Naive thymus-derived CD4-positive, alpha-beta T cell (primary cell): ENCODE results near the gene ZNF408. TPM values are rescaled to one million over a fixed set of nuclear protein-coding genes. Genes with fewer than 3 reads are reported as not detected.

ENCODE experiments used
- ATAC-seq: fragments of 150-1000 bp; cut with Tn5 transposase; 2 replicates; pipeline ENCODE4 v1.10.0; 2021; ENCODE audit warnings: mild to moderate bottlenecking, moderate library complexity
- CTCF ChIA-PET: fragments of 350-600 bp; sonication (Branson Sonifier 250); formaldehyde crosslinking; loops from one replicate; lab custom pipeline; 2021; ENCODE audit warnings: antibody characterized with exemption; lab: Charles Lee
- POLR2A ChIA-PET: fragments of 350-600 bp; sonication (Branson Sonifier 250); formaldehyde crosslinking; loops from one replicate; lab custom pipeline; 2021; ENCODE audit warnings: antibody characterized with exemption, inconsistent platforms; lab: Charles Lee
- DNase-seq, 9 donors: peaks; one replicate each; pipeline versions ENCODE4 v3.0.0 to v3.0.0-alpha.2; 2020 to 2022; ENCODE audit warnings: mixed read lengths in 1 of 9
- H3K27ac ChIP-seq: one replicate; pipeline ENCODE4 v1.7.0; 2013; ENCODE audit warnings: mild to moderate bottlenecking, low read depth, low read length, moderate library complexity
- H3K27me3 ChIP-seq, 2 donors: one replicate each; pipeline ENCODE4 v1.7.0; 2013; ENCODE audit warnings: low read length in 2 of 2, mild to moderate bottlenecking in 2 of 2, moderate library complexity in 2 of 2; ENCODE audit not compliant: control insufficient read depth in 2 of 2, insufficient read depth in 2 of 2
- H3K36me3 ChIP-seq, 3 experiments: 1 replicate in 2 of 3; 2 replicates in 1 of 3; pipeline ENCODE4 v1.7.0; 2013; ENCODE audit warnings: low read length in 3 of 3, mild to moderate bottlenecking in 3 of 3, moderate library complexity in 1 of 3; ENCODE audit not compliant: insufficient read depth in 3 of 3, control insufficient read depth in 2 of 3
- H3K4me1 ChIP-seq, 2 donors: one replicate each; pipeline ENCODE4 v1.7.0; 2013; ENCODE audit warnings: low read length in 2 of 2, mild to moderate bottlenecking in 2 of 2, moderate library complexity in 1 of 2; ENCODE audit not compliant: control insufficient read depth in 2 of 2, insufficient read depth in 2 of 2
- H3K4me3 ChIP-seq: 2 replicates; pipeline ENCODE4 v1.7.0; 2013; ENCODE audit warnings: mild to moderate bottlenecking, low read length
- H3K9me3 ChIP-seq, 3 experiments: 1 replicate in 2 of 3; 2 replicates in 1 of 3; pipeline ENCODE4 v1.7.0; 2013; ENCODE audit warnings: low read length in 3 of 3; ENCODE audit not compliant: control insufficient read depth in 2 of 3
- H3K27ac Mint-ChIP-seq, 9 donors: one replicate each; pipeline ENCODE4 v1.8.0; 2020 to 2022; ENCODE audit warnings: mixed read lengths in 9 of 9, mild to moderate bottlenecking in 8 of 9, moderate library complexity in 5 of 9, inconsistent platforms in 2 of 9
- H3K27me3 Mint-ChIP-seq, 5 donors: one replicate each; pipeline ENCODE4 v1.8.0; 2021 to 2022; ENCODE audit warnings: mixed read lengths in 5 of 5, mild to moderate bottlenecking in 1 of 5
- H3K36me3 Mint-ChIP-seq, 5 donors: one replicate each; pipeline ENCODE4 v1.8.0; 2020 to 2022; ENCODE audit warnings: mixed read lengths in 5 of 5, mild to moderate bottlenecking in 3 of 5, inconsistent platforms in 1 of 5
- H3K4me1 Mint-ChIP-seq, 7 donors: one replicate each; pipeline ENCODE4 v1.8.0; 2020 to 2022; ENCODE audit warnings: mixed read lengths in 7 of 7, mild to moderate bottlenecking in 3 of 7, inconsistent platforms in 1 of 7
- H3K4me3 Mint-ChIP-seq, 10 donors: one replicate each; pipeline ENCODE4 v1.8.0; 2020 to 2022; ENCODE audit warnings: mild to moderate bottlenecking in 10 of 10, mixed read lengths in 10 of 10, moderate library complexity in 6 of 10, inconsistent platforms in 2 of 10
- H3K9me3 Mint-ChIP-seq, 11 donors: one replicate each; pipeline ENCODE4 v1.8.0; 2020 to 2022; ENCODE audit warnings: mixed read lengths in 11 of 11, mild to moderate bottlenecking in 4 of 11, inconsistent platforms in 1 of 11, moderate library complexity in 1 of 11
- intact Hi-C, 2 donors: fragments of 100-400 bp; cut with micrococcal nuclease; formaldehyde crosslinking; loops; one replicate each; pipeline ENCODE4 v1.15.1; 2023
- polyA plus RNA-seq, 2 donors: library from polyadenylated mRNA; unstranded; fragments of 300-500 nt; fragmentation: Illumina TruSeq; gene quantifications; one replicate each; pipeline ENCODE4 v1.2.3, GENCODE V29; 2021
- total RNA-seq, 6 experiments: library from RNA in 5 of 6; stranded (reverse) in 5 of 6; gene quantifications; 1 replicate in 5 of 6; 2 replicates in 1 of 6; pipeline ENCODE4 v1.2.3 and lab custom pipeline; 2021 to 2026

ZNF408 gene
- total and polyA plus RNA-seq, 7 experiments from 2014 or later = 7.0 to 20.0 (median 14.1) TPM

DNA sequence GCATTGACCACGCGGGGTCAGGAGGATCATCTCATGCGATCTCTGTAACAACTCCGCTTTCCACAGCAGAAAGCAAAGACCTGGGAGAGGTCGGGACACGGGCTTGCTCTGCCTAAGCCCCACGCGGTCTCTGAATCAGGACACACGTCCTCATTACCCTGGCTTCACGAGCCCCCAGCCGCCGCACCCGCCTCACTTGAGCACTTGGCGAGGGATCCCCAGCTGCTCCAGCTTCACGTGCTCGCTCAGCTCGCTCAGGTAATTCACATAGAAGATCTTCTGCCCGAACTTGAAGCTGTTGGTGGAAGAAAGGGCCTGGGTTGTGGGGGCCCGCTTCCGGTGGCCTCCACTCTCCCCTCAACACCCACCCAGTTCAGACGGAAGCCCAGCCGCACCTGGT, 20.0 kb upstream of the ZNF408 start:
- no peak overlapping the region for H3K4me3 ChIP-seq
- H3K4me1 Mint-ChIP-seq = peaks cover 10 to 28% (median 19%) of the 10 kb centered on the region in 7 donors
- DNase-seq (no peak), ATAC-seq (no peak)
- no peak overlapping the region for H3K4me3 Mint-ChIP-seq
- no peaks in the 10 kb centered on the region for H3K9me3 Mint-ChIP-seq
- intact Hi-C loops = no loop called here
- peaks cover 0 to 16% of the 10 kb centered on the region in 2 donors for H3K4me1 ChIP-seq
- peaks cover 6 to 60% (median 10%) of the 10 kb centered on the region in 3 experiments for H3K36me3 ChIP-seq
- ChIA-PET POLR2A (no interaction called here), CTCF (no interaction called here)
- H3K27ac Mint-ChIP-seq = peak overlapping the region in 1 of 9 donors; percentile 43
- H3K27me3 Mint-ChIP-seq = no peaks in the 10 kb centered on the region
- H3K9me3 ChIP-seq = no peaks in the 10 kb centered on the region
- peaks cover 0 to 42% (median 10%) of the 10 kb centered on the region in 5 donors for H3K36me3 Mint-ChIP-seq
- no peak overlapping the region for H3K27ac ChIP-seq
- H3K27me3 ChIP-seq = no peaks in the 10 kb centered on the region

DNA sequence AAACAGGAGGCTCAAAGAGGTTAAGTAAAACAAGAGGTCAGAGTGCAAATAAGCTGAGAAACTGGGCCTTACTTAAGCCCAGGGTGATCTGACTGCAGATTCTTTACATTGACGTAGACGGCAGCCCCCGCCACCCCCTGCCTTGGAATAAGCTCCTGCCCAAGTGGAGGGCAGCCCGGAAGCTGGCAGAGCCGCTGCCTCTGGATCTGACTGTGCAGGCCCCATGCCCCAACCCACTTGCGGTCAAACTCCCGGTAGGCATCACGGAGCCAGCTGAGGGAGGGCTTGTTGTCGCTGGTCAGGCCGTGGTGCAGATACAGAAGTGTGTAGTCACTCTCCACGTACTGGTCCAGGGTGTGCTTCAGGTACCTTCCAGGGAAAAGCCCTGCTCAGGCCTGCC, 19.0 kb upstream of the ZNF408 start:
- no peak overlapping the region for H3K27ac ChIP-seq
- no peak overlapping the region for H3K4me3 Mint-ChIP-seq
- peaks cover 5 to 19% (median 12%) of the 10 kb centered on the region in 7 donors for H3K4me1 Mint-ChIP-seq
- ATAC-seq (no peak), DNase-seq (no peak)
- H3K36me3 Mint-ChIP-seq = peaks cover 0 to 40% (median 8%) of the 10 kb centered on the region in 5 donors
- no peaks in the 10 kb centered on the region for H3K27me3 Mint-ChIP-seq
- POLR2A ChIA-PET = interaction anchor here (0.7 kb wide), 1 partner anchor 14 kb away, joined by 3 read pairs; no protein-coding TSS in a partner anchor
- peak overlapping the region in 2 of 9 donors; percentile 52 to 62 for H3K27ac Mint-ChIP-seq
- H3K4me1 ChIP-seq = peaks cover 0 to 6% of the 10 kb centered on the region in 2 donors
- H3K9me3 Mint-ChIP-seq = no peaks in the 10 kb centered on the region
- CTCF ChIA-PET = no interaction called here
- intact Hi-C loops = no loop called here
- H3K9me3 ChIP-seq = no peaks in the 10 kb centered on the region
- no peak overlapping the region for H3K4me3 ChIP-seq
- peaks cover 6 to 70% (median 13%) of the 10 kb centered on the region in 3 experiments for H3K36me3 ChIP-seq
- H3K27me3 ChIP-seq = no peaks in the 10 kb centered on the region

DNA sequence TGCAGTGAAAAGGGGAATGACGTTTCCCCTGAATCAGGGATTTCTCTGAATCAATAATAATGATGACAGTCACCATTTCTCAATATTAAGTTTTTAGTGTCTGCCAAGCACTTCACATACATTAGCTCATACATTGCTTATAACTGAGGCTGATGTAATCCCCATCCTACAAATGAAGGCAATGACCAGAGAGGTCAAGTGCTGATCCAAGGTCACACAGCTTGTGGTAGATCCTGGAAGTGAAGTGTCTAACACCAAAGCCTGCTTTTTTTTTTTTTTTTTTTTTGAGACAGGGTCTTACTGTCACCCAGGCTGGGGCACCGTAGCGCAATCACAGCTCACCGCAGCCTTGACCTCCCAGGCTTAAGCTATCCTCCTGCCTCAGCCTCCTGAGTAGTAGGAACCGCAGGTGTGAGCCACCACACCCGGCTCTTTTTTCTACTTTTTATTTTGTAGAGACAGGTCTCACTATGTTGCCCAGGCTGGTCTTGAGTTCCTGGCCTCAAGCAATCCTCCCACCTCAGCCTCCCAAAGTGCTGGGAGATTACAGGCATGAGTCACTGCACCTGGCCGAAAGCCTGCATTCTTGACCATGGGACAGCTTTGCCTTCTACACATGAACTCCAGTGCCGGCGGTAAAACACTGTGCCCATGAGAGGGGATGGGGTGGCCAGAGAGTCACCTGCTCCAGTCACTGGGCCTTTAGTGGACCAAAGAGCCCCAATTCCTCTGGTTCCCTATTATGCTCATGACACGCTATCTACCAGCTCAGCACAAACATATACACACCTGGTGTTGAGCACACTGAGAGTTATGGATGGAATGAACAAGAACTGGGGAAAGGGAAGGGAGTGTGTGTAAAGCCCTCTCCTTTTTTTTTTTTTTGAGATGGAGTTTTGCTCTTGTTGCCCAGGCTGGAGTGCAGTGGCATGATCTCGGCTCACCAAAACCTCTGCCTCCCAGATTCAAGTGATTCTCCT, 17.8 kb upstream of the ZNF408 start:
- Histone ChIP-seq H3K9me3 (no peaks in the 10 kb centered on the region), H3K4me3 (no peak overlapping the region), H3K36me3 (peaks cover 19 to 80% (median 20%) of the 10 kb centered on the region in 3 experiments), H3K4me1 (no peaks in the 10 kb centered on the region), H3K27me3 (no peaks in the 10 kb centered on the region), H3K27ac (no peak overlapping the region)
- H3K27me3 Mint-ChIP-seq = no peaks in the 10 kb centered on the region
- H3K27ac Mint-ChIP-seq = peak overlapping the region in 2 of 9 donors; percentile 48 to 64
- intact Hi-C loops = no loop called here
- H3K4me3 Mint-ChIP-seq = no peak overlapping the region
- H3K9me3 Mint-ChIP-seq = peaks cover 0 to 2% (median 0%) of the 10 kb centered on the region in 11 donors
- no peak for ATAC-seq
- H3K36me3 Mint-ChIP-seq = peaks cover 2 to 43% (median 9%) of the 10 kb centered on the region in 5 donors
- DNase-seq = no peak
- ChIA-PET POLR2A (interaction anchor here (0.6 to 1.3 kb wide), 5 partner anchors 8 to 15 kb away, joined by 3 to 6 read pairs (median 3); no protein-coding TSS in a partner anchor), CTCF (interaction anchor here (0.6 to 1.2 kb wide), 4 partner anchors 12 to 891 kb away, joined by 3 to 6 read pairs (median 4); no protein-coding TSS in a partner anchor)
- peaks cover 3 to 14% (median 9%) of the 10 kb centered on the region in 7 donors for H3K4me1 Mint-ChIP-seq

DNA sequence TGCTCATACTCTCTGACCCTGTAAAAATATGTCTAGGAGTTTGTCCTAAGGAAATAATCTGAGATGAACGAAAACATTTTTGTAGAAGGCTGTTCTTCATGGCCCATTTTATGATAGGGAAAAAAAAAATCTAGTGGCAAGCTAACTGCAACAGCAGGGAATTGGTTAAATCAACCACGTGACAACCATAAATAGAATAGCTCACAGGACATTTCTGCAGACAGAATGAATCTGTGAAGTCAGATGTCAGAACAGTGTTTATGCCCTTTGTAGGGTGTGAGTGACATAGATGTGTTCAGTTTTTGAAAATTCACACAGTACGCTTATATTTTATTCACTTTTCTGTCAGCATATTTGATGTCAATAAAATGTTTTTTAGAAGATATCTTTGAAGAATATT, 16.5 kb upstream of the ZNF408 start:
- H3K36me3 Mint-ChIP-seq = peaks cover 4 to 35% (median 9%) of the 10 kb centered on the region in 5 donors
- Histone ChIP-seq H3K36me3 (peaks cover 20 to 77% (median 22%) of the 10 kb centered on the region in 3 experiments), H3K27ac (no peak overlapping the region), H3K9me3 (no peaks in the 10 kb centered on the region), H3K4me3 (no peak overlapping the region), H3K4me1 (no peaks in the 10 kb centered on the region), H3K27me3 (no peaks in the 10 kb centered on the region)
- ATAC-seq = no peak
- H3K4me1 Mint-ChIP-seq = peaks cover 5 to 14% (median 7%) of the 10 kb centered on the region in 7 donors
- no peaks in the 10 kb centered on the region for H3K27me3 Mint-ChIP-seq
- POLR2A ChIA-PET = interaction anchor here (0.6 to 1.3 kb wide), 2 partner anchors 13 kb away, joined by 3 to 6 read pairs; no protein-coding TSS in a partner anchor
- H3K4me3 Mint-ChIP-seq = no peak overlapping the region
- intact Hi-C loops = no loop called here
- DNase-seq = no peak
- peaks cover 0 to 2% (median 0%) of the 10 kb centered on the region in 11 donors for H3K9me3 Mint-ChIP-seq
- peak overlapping the region in 2 of 9 donors; percentile 38 to 47 for H3K27ac Mint-ChIP-seq
- CTCF ChIA-PET = interaction anchor here (1.0 to 1.2 kb wide), 2 partner anchors 13 to 14 kb away, joined by 4 to 6 read pairs; no protein-coding TSS in a partner anchor

DNA sequence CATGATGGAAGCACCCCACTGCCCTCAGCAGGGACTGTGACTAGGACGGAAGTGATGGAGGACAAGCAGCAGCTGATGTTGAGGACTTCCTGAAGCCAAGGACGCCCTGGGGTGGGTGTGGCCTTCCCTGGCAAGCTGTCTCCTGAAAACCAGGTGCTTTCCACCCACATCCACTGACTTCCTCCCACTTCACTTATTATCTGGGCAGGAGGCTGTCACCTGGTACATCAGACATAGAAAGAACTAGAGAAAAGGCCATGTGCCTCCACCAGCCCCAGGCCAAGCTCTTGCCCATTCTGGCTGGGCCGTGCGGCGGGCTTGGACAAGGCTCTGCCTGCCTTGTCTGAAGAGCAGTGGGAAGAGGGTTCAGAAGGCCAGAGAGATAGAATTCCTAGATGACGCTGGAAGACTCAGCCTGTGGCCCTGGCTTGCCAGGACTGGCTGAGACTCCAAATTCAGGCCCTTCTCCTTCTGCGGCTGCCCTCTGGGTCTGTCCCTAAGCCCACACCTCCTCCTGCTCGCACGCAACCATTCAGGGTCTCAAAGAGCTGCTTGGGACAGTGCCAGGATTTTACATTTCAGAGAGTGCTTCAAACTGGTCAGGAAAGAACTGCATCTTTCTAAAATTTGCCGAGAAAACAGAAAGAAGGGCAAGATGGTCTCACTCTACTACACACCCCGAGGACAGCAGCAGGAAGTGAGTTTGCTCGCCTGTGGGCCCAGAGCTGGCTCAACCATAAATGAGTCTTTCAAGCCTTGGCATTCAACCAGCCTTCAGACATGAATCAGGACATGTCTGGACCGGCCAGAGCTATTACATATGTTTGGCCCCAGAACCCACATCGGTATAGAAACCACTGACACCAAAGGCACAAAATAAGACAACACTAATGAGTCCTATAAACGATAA, 13.7 kb upstream of the ZNF408 start:
- intact Hi-C loops = no loop called here
- ATAC-seq (no peak), DNase-seq (no peak)
- Mint-ChIP-seq H3K36me3 (peaks cover 4 to 40% (median 13%) of the 10 kb centered on the region in 5 donors), H3K4me1 (peaks cover 6 to 15% (median 10%) of the 10 kb centered on the region in 7 donors), H3K9me3 (peaks cover 0 to 2% (median 0%) of the 10 kb centered on the region in 11 donors), H3K27me3 (no peaks in the 10 kb centered on the region), H3K27ac (peak overlapping the region in 6 of 9 donors; percentile 33 to 65 (median 50)), H3K4me3 (peak overlapping the region in 1 of 10 donors; percentile 51)
- ChIA-PET POLR2A (interaction anchor here (0.7 to 2.6 kb wide), 4 partner anchors 10 to 69 kb away, joined by 3 to 8 read pairs (median 4); no protein-coding TSS in a partner anchor), CTCF (no interaction called here)
- Histone ChIP-seq H3K4me1 (no peaks in the 10 kb centered on the region), H3K36me3 (peaks cover 15 to 69% (median 25%) of the 10 kb centered on the region in 3 experiments), H3K27ac (no peak overlapping the region), H3K27me3 (no peaks in the 10 kb centered on the region), H3K9me3 (no peaks in the 10 kb centered on the region), H3K4me3 (no peak overlapping the region)
